Psoas muscle (tissue), 8 donors: Measurements from ENCODE around the gene GP1BB. TPM values are rescaled to one million over a fixed set of nuclear protein-coding genes. Genes with fewer than 3 reads are reported as not detected.

Source experiments
- ATAC-seq, 4 donors: fragments of 200-7000 bp; cut with Tn5 transposase; one replicate each; pipeline ENCODE4 v1.9.1; 2020; ENCODE audit warnings: moderate library complexity in 3 of 4, mild to moderate bottlenecking in 2 of 4
- DNase-seq, 2 donors: peaks; one replicate each; pipeline ENCODE4 v3.0.0-alpha.2; 2020
- H3K27ac ChIP-seq: fragments of 200-600 bp; one replicate; pipeline ENCODE4 v1.8.0; 2022
- H3K27me3 ChIP-seq, 3 donors: fragments of 200-600 bp in 1 of 3; one replicate each; pipeline versions ENCODE4 v1.6.1 to v1.8.0; 2013 to 2022; ENCODE audit warnings: low read length in 2 of 3, mild to moderate bottlenecking in 2 of 3, moderate library complexity in 1 of 3; ENCODE audit not compliant: insufficient read depth in 3 of 3
- H3K36me3 ChIP-seq, 2 donors: fragments of 200-600 bp in 1 of 2; one replicate each; pipeline versions ENCODE4 v1.6.1 to v1.8.0; 2013 to 2022; ENCODE audit warnings: low read depth in 1 of 2, mild to moderate bottlenecking in 1 of 2, moderate library complexity in 1 of 2; ENCODE audit not compliant: insufficient read depth in 1 of 2
- H3K4me1 ChIP-seq: fragments of 200-600 bp; one replicate; pipeline ENCODE4 v1.8.0; 2022
- H3K4me3 ChIP-seq: fragments of 200-600 bp; one replicate; pipeline ENCODE4 v1.8.0; 2022; ENCODE audit warnings: mild to moderate bottlenecking
- H3K9me3 ChIP-seq: fragments of 200-600 bp; one replicate; pipeline ENCODE4 v1.8.0; 2022
- WGBS, 3 donors: extraction: QIAGEN DNeasy Blood & Tissue Kit; methylation state at CpG; one replicate each; pipeline versions ENCODE4 v1.1.6 to v1.1.7; 2013; 5-methylcytosine and 5-hydroxymethylcytosine counted together
- intact Hi-C, 2 donors: fragments of 100-400 bp; cut with DNase I; formaldehyde crosslinking; loops; one replicate each; pipeline versions ENCODE4 v1.11.0 to v1.14.2; 2022
- long read RNA-seq, 2 donors: library from polyadenylated mRNA; unstranded; transcript quantifications; one replicate each; pipeline ENCODE4 v2.0.0, GENCODE V29; 2021
- polyA plus RNA-seq, 3 donors: library from polyadenylated mRNA; stranded (reverse); fragments of 200-250 nt; gene quantifications; one replicate each; pipeline ENCODE4 v1.2.3, GENCODE V29; 2013
- total RNA-seq, 4 donors: library from RNA; stranded (reverse); fragmentation: NEBNext Ultra II Directional in 2 of 4; extraction: Animal tissue kit (Norgen Biotek cat#: 25700) in 2 of 4; gene quantifications; one replicate each; pipeline versions ENCODE4 v1.2.1 to v1.2.4, GENCODE V29; 2021 to 2023
- TF ChIP-seq, protein P1 (sequence below): fragments of 200-600 bp; IDR thresholded peaks from one replicate; pipeline ENCODE4 v1.8.0; 2022; ENCODE audit warnings: antibody characterized with exemption
- donor health status: healthy with polysubstance abuse.
- donor health status: DM: no; HTN: no; CAD: no; lungs with moderate emphysema.
- donor health status: Bipolar disorder and iron deficiency.
- donor health status: healthy.
- donor health status: DM: yes; HTN: yes; CAD: no.
- donor health status: DM: no; HTN: no; CAD: no.
- donor health status: DM: no; HTN: no; CAD: no.
- donor health status: DM: yes; HTN: yes; CAD: no.

Gene GP1BB
- total RNA-seq: 1 to 10 TPM in 1 of 4 donors, not detected in 3; 1.8 TPM
- under 1 TPM; 0.14 to 0.63 (median 0.53) TPM for polyA plus RNA-seq
- long read RNA-seq, donor 1: 0 reads
- long read RNA-seq, donor 2: 0 reads

DNA sequence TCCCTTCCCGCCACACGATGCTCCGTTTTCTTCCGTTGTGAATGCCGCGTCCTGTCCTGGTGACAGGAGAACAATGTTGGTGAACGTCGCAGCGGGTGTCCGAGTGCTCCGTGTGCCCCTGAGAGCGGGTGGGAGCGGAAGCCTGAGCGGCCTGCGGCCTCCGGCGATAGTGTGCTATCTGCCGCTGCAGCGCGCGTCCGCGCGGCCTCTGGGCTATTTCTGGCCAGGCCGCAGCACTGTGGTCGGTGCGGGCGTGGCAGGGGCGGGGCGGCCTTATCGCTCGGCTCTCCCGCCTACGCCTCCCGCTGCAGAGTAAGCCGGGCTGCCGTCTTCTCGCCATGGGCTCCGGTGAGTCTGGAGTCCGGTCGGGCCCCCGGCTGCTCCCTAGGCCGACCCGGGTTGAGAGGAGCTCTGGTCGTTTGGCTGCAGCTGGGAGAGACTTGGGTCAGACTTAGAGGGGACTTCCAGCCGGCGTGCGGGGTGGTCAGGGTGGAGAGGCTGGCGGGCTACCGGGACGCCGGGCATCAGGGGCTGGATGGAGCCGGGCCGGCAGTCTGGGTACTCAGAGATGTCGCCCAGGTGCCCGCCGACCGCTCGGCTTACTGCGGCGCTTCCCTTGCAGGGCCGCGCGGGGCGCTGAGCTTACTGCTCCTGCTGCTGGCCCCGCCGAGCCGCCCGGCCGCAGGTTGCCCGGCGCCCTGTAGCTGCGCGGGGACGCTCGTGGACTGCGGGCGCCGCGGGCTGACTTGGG, at the start of gene GP1BB:
TSS of gene GP1BB (plus strand) at position 308 of the 751 bp plus-strand sequence. CDS start at position 339, 31 bp downstream.
- intact Hi-C loops: no loop called here
- TF ChIP-seq, protein P1, sequence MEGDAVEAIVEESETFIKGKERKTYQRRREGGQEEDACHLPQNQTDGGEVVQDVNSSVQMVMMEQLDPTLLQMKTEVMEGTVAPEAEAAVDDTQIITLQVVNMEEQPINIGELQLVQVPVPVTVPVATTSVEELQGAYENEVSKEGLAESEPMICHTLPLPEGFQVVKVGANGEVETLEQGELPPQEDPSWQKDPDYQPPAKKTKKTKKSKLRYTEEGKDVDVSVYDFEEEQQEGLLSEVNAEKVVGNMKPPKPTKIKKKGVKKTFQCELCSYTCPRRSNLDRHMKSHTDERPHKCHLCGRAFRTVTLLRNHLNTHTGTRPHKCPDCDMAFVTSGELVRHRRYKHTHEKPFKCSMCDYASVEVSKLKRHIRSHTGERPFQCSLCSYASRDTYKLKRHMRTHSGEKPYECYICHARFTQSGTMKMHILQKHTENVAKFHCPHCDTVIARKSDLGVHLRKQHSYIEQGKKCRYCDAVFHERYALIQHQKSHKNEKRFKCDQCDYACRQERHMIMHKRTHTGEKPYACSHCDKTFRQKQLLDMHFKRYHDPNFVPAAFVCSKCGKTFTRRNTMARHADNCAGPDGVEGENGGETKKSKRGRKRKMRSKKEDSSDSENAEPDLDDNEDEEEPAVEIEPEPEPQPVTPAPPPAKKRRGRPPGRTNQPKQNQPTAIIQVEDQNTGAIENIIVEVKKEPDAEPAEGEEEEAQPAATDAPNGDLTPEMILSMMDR: no peak
- peaks cover 0 to 31% (median 10%) of the 10 kb centered on the region in 3 donors for H3K27me3 ChIP-seq
- peaks cover 4% of the 10 kb centered on the region for H3K4me1 ChIP-seq
- ATAC-seq (peak in 3 of 4 donors; percentile 18 to 35 (median 31)), DNase-seq (no peak)
- H3K9me3 ChIP-seq: no peaks in the 10 kb centered on the region
- H3K36me3 ChIP-seq: no peaks in the 10 kb centered on the region
- WGBS, 3 donors: 48 to 58% (median 52%) methylated on average over 50 to 80 of the region's 80 CpGs
- H3K27ac ChIP-seq: no peak within 1 kb of the TSS
- peak within 1 kb of the TSS; percentile 36 for H3K4me3 ChIP-seq

GRCh38 chr22:19673660-19674059, 49.7 kb upstream of the GP1BB start:
- no peaks in the 10 kb centered on the region for H3K36me3 ChIP-seq
- H3K4me1 ChIP-seq: no peaks in the 10 kb centered on the region
- 84 to 89% (median 87%) methylated on average over 4 of the region's 4 CpGs for WGBS, 3 donors
- TF ChIP-seq, protein P1: no peak
- DNase-seq (no peak), ATAC-seq (no peak)
- no peak overlapping the region for H3K27ac ChIP-seq
- no peak overlapping the region for H3K4me3 ChIP-seq
- no peaks in the 10 kb centered on the region for H3K9me3 ChIP-seq
- intact Hi-C loops: no loop called here
- no peaks in the 10 kb centered on the region for H3K27me3 ChIP-seq

DNA sequence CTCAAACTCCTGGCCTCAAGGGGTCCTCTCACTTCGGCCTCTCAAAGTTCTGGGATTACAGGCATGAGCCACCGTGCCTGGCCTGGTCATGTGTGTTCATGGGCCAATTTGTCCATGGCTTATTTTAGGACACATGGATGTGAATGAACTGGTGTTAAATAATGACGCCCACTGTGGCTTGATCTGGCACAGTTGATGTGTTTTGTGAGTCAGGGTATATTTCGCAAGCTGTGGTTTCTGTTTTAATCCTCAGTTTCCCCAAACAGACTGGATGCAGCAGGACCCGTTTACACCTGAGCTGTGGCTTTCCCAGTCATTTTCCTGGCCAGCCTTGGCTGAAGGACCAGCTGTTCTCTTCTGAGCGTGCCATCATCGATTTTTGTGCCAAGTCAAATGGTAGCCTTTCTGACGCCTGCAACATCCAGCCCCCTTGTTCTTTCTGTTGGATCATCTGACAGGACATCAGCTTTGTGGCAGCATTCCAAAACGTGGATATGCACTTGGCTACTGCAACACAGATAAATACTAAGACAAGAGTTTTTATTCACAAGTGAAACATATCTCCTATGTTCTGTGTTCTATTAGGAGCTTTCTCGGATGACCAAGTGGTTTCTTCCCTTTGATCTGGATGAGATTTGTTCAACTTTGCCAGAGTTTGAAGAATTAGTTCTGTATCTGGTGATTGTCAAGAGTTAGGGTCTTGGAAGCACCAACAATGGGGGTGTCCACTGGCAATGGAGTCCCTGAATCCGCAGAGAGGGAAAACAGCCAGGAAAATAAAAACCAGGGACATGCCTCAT, 49.0 kb upstream of the GP1BB start:
- Histone ChIP-seq H3K27ac (no peak overlapping the region), H3K4me1 (no peaks in the 10 kb centered on the region), H3K27me3 (no peaks in the 10 kb centered on the region), H3K4me3 (no peak overlapping the region), H3K36me3 (no peaks in the 10 kb centered on the region), H3K9me3 (no peaks in the 10 kb centered on the region)
- TF ChIP-seq, protein P1: no peak
- intact Hi-C loops: no loop called here
- ATAC-seq: no peak
- WGBS, 3 donors: 39 to 41% (median 40%) methylated on average over 11 of the region's 11 CpGs
- DNase-seq: no peak

GRCh38 chr22:19674929-19675253, 48.4 kb upstream of the GP1BB start:
- Histone ChIP-seq H3K27me3 (peaks cover 0 to 1% (median 0%) of the 10 kb centered on the region in 3 donors), H3K36me3 (no peaks in the 10 kb centered on the region), H3K4me3 (no peak overlapping the region), H3K4me1 (no peaks in the 10 kb centered on the region), H3K9me3 (no peaks in the 10 kb centered on the region), H3K27ac (no peak overlapping the region)
- intact Hi-C loops: no loop called here
- ATAC-seq (no peak), DNase-seq (no peak)
- TF ChIP-seq, protein P1: no peak
- WGBS, 3 donors: 72 to 81% (median 76%) methylated on average over 10 of the region's 10 CpGs
